DMS53 (cell line): ENCODE data around the gene SUMO3.

Experiments
- DNase-seq: peaks from one replicate; lab custom pipeline; 2025; lab: John Stamatoyannopoulos, UW

Gene SUMO3

DNA sequence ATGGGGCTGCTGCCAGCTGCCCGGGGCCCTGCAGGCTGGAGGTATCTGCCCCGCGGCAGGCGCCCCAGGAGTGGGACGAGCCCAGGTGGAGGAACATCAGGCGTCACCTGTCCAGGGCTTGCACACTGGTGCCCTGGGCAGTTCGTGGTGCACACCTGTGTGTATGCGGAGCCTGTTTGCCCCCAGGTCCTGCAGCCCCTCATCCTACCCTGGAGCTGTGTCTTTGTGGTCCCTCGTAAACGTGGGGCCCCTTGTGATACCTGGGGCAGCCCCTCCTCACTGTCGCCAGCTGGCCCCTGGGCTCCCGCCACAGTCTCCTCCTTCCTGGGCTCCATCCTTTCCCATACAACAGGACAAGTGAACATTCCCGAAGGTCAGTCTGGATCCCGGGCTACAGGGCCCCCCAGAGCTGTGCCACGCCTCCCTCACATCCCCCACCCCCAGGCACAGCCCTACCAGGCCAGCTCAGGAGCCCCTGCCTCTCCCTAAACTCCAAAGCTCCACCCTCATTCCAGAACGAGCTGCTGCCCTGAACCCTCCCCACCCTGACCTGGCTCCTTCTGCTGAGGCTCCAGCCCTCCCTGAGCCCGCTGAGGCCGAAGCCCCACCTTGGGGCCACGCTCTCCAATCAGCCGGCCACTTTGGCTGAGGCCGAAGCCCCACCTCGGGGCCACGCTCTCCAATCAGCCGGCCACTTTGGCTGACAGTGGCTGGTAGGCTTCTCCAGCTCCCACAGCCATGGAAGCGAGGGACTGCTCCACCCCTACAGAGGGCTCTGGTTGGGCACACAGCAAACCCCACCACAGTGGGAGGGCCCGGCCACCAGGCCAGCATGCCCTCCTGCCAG is 58.9 kb downstream of the SUMO3 start:
- no peak for DNase-seq

DNA sequence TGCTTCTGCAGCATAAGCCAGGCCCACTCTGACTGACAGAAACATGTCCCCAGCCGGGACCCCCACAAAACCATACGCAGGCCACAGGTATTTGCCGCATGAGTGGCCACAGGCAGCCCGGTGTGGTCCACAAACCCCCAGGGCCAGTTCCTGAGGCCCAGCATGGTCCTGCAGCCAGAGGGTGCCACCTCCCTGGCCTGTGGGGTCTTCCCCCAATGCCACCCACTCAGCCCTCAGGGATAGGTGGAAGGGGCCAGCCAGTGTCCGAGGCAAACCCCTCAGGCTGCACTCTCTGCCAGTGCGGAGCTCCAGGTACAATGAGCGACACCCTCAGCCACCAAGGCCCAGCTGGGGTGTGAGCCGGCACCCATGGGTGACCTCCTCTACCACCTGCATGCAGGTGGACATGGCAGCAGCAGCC is 59.7 kb downstream of the SUMO3 start:
- no peak for DNase-seq

DNA sequence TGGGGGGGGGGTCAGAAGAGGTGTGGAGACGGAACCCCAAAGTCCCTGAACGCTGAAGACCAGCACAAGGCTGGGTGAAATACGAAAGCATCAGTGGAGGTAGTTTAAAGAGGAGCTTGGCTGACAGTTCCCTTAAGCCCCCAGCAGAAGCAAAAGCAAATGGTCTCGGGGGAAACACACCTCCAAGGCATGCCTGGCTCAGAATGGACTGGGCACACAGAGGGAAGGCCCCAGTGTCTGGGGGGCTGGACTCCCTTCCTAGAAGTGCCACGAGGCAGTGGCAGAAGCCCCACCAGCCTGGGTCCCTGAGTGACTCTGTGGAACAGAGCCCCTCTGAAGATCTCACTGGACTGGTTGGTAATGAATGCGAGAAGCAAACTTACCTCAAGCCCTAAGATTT is 60.1 kb downstream of the SUMO3 start:
- DNase-seq, result no peak

DNA sequence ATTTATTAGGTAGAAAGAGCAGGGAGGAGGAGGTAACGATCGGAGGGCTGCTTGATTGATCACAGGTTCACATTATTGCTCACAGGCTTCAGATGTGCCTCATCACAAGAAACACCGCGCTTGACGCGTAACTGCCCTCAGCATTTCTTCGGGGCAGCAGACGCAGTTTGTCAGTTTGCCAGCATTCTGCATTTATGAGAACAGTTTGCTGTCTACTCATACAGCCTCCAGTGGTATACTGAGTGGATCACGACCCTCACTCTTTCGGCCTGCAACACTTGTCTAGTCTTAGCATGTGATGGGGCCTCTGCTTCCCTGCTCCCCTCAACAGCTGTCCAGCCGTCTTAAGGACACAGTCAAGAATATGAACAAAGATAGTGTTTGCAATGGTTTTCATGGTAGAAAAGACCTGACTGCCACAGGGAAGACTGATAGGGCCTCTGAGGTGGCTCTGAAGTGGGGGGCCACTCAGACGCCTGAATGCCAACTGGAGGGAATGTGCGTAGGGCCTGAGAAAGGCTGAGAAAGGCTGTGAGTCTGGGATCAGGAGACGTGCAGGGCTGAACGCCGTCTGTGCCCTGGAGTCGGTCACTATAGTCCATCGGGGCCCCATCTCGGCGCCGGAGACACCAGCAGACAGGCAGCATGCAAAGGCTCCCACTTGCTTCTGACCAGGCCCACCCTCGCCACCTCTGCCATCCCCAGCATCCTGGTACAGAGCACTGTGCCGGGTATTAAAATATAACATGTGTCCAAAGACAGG is 61.3 kb downstream of the SUMO3 start:
- DNase-seq, result no peak
